ENCODE results near the gene COG2. TPM values are rescaled to one million over a fixed set of nuclear protein-coding genes. Genes with fewer than 3 reads are reported as not detected.
"Not testable (repeated sequence)": the region's sequence is repeated elsewhere in the genome, so short reads cannot be mapped to it uniquely, and the experiment has no call there.

COG2 gene
- total RNA-seq, 1 donor from 2014 or later, result 34.0 TPM

DNA sequence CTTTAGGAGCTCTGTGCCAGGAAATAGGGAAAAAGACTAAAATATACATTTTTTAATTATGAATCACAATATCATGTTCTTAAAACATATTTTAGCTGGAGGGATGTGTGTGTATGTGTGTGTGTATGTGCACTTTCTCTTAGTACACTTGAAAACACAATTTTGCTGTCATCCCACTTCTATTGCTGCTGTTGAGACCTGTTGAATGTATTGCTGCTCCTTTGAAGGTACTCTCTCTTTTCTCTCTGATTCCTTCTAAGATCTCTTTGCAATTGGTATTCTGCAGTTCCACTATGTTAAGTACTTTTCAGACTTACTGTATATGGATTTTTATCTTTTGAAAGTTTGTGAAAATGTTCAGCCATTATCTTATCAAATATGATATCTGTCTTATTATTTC is 43.5 kb upstream of the COG2 start:
- Mint-ChIP-seq H3K4me3 (no peak overlapping the region), H3K36me3 (no peaks in the 10 kb centered on the region), H3K9me3 (peaks cover 10% of the 10 kb centered on the region), H3K4me1 (ENCODE audit: unreplicated experiment) (no peaks in the 10 kb centered on the region), H3K27me3 (no peaks in the 10 kb centered on the region), H3K27ac (no peak overlapping the region)
- TF ChIP-seq, protein P1, sequence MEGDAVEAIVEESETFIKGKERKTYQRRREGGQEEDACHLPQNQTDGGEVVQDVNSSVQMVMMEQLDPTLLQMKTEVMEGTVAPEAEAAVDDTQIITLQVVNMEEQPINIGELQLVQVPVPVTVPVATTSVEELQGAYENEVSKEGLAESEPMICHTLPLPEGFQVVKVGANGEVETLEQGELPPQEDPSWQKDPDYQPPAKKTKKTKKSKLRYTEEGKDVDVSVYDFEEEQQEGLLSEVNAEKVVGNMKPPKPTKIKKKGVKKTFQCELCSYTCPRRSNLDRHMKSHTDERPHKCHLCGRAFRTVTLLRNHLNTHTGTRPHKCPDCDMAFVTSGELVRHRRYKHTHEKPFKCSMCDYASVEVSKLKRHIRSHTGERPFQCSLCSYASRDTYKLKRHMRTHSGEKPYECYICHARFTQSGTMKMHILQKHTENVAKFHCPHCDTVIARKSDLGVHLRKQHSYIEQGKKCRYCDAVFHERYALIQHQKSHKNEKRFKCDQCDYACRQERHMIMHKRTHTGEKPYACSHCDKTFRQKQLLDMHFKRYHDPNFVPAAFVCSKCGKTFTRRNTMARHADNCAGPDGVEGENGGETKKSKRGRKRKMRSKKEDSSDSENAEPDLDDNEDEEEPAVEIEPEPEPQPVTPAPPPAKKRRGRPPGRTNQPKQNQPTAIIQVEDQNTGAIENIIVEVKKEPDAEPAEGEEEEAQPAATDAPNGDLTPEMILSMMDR (conservative IDR thresholded peaks at IDR 0.05), result no peak
- DNase-seq (ENCODE audit: extremely low spot score, unreplicated experiment), result no peak

DNA sequence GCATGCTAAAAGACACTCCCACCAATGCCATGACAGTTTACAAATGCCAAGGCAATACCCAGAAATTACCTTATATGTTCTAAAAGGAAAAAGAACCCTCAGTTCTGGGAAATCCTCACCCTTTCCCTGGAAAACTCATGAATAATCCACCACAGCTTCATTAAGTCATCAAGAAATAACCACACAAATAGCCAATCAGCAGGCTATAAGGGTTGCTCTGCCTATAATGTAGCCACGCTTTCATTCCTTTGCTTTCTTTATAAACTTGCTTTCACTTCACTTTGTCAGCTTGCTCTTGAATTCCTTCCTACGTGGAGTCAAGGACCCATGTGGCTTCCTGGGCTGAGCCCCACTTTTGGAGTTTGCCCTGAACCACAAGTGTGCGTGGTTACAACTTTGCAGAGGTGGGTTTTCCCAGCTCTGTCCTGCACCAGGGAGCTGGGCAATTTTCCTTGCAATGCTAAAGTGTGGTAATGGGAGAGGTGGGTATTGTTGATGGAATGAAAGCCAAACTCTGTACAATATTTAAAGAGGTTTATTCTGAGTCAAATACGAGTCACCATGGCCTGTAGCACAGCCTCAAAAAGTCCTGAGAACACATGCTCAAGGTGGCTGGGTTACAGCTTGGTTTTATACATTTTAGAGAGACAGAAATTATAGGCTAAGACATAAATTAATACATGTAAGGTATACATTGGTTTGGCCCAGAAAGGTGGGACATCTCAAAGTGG is 42.2 kb upstream of the COG2 start:
- Mint-ChIP-seq H3K9me3 (peaks cover 10% of the 10 kb centered on the region), H3K27me3 (no peaks in the 10 kb centered on the region), H3K36me3 (no peaks in the 10 kb centered on the region), H3K4me1 (ENCODE audit: unreplicated experiment) (no peaks in the 10 kb centered on the region), H3K27ac (no peak overlapping the region), H3K4me3 (no peak overlapping the region)
- DNase-seq (ENCODE audit: extremely low spot score, unreplicated experiment), result no peak
- TF ChIP-seq, protein P1 (conservative IDR thresholded peaks at IDR 0.05), result no peak

DNA sequence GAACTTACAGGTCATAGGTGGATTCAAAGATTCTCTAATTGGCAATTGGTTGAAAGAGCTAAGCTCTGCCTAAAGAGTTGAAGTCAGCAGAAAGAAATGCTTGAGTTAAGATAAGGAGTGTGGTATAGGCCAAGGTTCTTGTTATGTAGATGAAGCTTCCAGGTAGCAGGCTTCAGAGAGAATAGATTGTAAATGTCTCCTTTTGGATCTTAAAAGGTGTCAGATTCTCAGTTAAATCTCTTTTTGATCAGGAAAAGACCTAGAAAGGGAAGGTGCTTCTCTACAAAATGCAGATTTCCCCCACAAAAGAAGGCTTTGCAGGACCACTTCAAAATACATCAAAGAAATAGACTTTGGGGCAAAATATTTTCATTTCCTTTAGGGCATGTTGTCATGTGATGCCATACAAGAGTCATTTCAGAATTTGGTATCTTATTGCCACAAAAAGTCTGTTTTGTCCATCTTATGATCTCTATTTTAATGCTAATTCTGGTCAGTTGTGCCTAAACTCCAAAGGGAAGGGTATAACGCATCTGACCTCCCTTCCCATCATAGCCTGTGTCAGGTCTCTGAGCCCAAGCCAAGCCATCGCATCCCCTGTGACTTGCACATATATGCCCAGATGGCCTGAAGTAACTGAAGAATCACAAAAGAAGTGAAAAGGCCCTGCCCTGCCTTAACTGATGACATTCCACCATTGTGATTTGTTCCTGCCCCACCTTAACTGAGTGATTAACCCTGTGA is 41.5 kb upstream of the COG2 start:
- H3K27ac Mint-ChIP-seq; DNase-seq (ENCODE audit: extremely low spot score, unreplicated experiment); H3K36me3 Mint-ChIP-seq; H3K27me3 Mint-ChIP-seq; H3K4me1 Mint-ChIP-seq (ENCODE audit: unreplicated experiment); H3K4me3 Mint-ChIP-seq: not testable (repeated sequence)
- peaks cover 10% of the 10 kb centered on the region for H3K9me3 Mint-ChIP-seq

DNA sequence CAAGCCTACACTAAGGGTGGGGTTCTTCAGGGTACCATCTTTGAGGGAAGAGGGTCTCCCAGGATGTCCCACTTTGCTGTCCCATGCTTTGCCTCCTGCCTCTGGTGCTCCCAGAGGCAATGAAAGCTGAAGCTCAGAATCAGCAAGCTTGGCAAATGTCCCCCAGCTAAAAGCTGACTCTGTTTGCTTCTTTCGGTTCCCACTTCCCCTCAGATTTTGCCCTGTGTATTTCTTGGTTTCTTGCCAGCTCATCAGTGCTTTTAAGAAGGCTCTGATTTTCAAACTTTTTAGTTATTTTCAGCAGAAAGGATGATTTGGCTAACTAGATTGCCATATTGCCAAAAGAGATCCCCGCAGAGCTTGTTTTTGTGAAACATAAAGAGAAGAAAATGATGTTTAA is 33.1 kb upstream of the COG2 start:
- Mint-ChIP-seq H3K27ac (peak overlapping the region; percentile 57), H3K4me3 (no peak overlapping the region), H3K36me3 (no peaks in the 10 kb centered on the region), H3K4me1 (ENCODE audit: unreplicated experiment) (peaks cover 17% of the 10 kb centered on the region), H3K27me3 (no peaks in the 10 kb centered on the region), H3K9me3 (no peaks in the 10 kb centered on the region)
- TF ChIP-seq, protein P1 (conservative IDR thresholded peaks at IDR 0.05), result no peak
- no peak for DNase-seq (ENCODE audit: extremely low spot score, unreplicated experiment)

DNA sequence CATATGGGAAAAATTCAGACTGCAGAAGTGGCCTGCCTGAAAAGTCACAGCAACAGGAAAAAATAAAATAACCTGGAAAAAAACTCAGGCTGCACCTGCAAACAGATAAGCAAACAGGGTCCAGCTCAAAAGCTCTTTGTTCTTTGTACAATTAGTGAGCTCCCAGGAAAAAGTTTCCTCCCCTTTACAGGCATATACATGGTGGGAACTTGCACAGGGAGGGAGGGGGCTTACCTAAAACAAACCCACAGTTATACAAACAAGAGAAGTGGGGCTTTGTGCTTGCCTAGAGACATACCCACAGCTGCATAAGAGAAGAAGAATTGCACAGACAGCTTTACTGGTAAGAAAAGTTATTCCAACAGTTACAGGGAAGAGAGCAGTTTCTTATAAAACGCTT is 31.7 kb upstream of the COG2 start:
- TF ChIP-seq, protein P1 (conservative IDR thresholded peaks at IDR 0.05), result no peak
- H3K9me3 Mint-ChIP-seq, result no peaks in the 10 kb centered on the region

More for the DNA sequence above, 31.7 kb upstream of the COG2 start:
- Mint-ChIP-seq H3K27ac (no peak overlapping the region), H3K4me3 (no peak overlapping the region), H3K4me1 (ENCODE audit: unreplicated experiment) (peaks cover 17% of the 10 kb centered on the region), H3K36me3 (no peaks in the 10 kb centered on the region), H3K27me3 (no peaks in the 10 kb centered on the region)
- no peak for DNase-seq (ENCODE audit: extremely low spot score, unreplicated experiment)

Measured in type B pancreatic cell (in vitro differentiated cells).